KOPT-K1 (cell line): ENCODE measurements around the gene CCR5.

Experiments
- H3K27ac ChIP-seq: fragments of 200-600 bp; sonication (generic); 2 replicates; pipeline ENCODE4 v1.5.1; 2016; ENCODE audit warnings: antibody characterized with exemption, mild to moderate bottlenecking, low read depth, low read length; ENCODE audit not compliant: poor library complexity, severe bottlenecking
- H3K36me3 ChIP-seq: fragments of 200-600 bp; sonication (generic); 2 replicates; pipeline ENCODE4 v1.5.1; 2017; ENCODE audit warnings: antibody characterized with exemption, mild to moderate bottlenecking, low read length, moderate library complexity; ENCODE audit not compliant: insufficient read depth
- H3K9me3 ChIP-seq: fragments of 200-600 bp; sonication (generic); 2 replicates; pipeline ENCODE4 v1.5.1; 2017; ENCODE audit warnings: antibody characterized with exemption, low read length, mild to moderate bottlenecking; ENCODE audit not compliant: insufficient read depth, poor library complexity, severe bottlenecking

Gene CCR5

GRCh38 chr3:46353090-46353489, 17.7 kb upstream of the CCR5 start:
- no peaks in the 10 kb centered on the region for H3K9me3 ChIP-seq
- H3K36me3 ChIP-seq, result no peaks in the 10 kb centered on the region
- H3K27ac ChIP-seq, result no peak overlapping the region

DNA sequence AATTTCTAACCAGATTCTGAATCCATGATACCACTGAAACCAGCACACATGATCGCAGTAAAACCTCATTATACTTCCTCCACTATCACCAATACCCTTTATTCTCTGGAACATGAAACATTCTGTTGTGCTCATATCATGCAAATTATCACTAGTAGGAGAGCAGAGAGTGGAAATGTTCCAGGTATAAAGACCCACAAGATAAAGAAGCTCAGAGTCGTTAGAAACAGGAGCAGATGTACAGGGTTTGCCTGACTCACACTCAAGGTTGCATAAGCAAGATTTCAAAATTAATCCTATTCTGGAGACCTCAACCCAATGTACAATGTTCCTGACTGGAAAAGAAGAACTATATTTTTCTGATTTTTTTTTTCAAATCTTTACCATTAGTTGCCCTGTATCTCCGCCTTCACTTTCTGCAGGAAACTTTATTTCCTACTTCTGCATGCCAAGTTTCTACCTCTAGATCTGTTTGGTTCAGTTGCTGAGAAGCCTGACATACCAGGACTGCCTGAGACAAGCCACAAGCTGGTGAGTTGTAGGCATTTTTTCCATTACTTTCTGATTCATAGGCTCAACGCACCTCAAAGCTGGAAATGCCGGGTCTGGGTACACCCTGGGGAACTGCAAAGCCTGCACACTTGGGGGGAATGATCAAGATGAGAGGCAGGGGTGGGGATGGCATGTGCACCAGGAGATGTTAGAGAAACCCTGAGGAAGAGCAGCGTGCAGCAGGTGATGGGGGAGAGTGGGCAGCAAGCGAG, 16.9 kb upstream of the CCR5 start, which contains the start of gene CCR2:
TSS of gene CCR2 (plus strand) at position 465 of the 764 bp plus-strand sequence. CDS start 3,417 bp downstream, outside the sequence.
- no peaks in the 10 kb centered on the region for H3K9me3 ChIP-seq
- no peaks in the 10 kb centered on the region for H3K36me3 ChIP-seq
- H3K27ac ChIP-seq, result peak within 1 kb of the TSS; percentile 18

DNA sequence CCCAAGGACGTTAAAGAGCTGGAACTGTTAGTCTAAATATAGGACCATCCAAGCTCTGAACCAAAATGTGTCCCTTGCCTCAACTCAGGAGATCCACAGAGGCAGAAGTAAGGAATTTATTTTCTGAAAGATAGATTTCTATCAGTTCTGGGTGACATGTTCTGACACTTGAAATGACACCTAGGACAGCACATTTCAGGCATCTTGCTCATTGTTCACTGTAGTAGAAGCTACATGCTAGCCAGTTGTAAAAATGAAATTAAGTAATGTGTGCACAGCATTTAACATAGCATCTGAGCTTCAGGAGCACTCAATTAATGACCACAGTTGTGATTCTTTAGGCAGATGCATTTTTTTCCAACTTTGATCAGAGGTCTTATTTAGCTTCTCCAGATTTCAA, 16.3 kb upstream of the CCR5 start:
- no peaks in the 10 kb centered on the region for H3K36me3 ChIP-seq
- no peaks in the 10 kb centered on the region for H3K9me3 ChIP-seq
- peak overlapping the region; percentile 18 for H3K27ac ChIP-seq

- Histone ChIP-seq H3K9me3 (no peaks in the 10 kb centered on the region), H3K36me3 (no peaks in the 10 kb centered on the region), H3K27ac (no peak overlapping the region)
Observed at GRCh38 chr3:46354984-46355383, 15.8 kb upstream of the CCR5 start.

- H3K27ac ChIP-seq, result no peak overlapping the region
- H3K9me3 ChIP-seq, result no peaks in the 10 kb centered on the region
- H3K36me3 ChIP-seq, result no peaks in the 10 kb centered on the region
Observed at GRCh38 chr3:46356276-46356675, 14.5 kb upstream of the CCR5 start.

DNA sequence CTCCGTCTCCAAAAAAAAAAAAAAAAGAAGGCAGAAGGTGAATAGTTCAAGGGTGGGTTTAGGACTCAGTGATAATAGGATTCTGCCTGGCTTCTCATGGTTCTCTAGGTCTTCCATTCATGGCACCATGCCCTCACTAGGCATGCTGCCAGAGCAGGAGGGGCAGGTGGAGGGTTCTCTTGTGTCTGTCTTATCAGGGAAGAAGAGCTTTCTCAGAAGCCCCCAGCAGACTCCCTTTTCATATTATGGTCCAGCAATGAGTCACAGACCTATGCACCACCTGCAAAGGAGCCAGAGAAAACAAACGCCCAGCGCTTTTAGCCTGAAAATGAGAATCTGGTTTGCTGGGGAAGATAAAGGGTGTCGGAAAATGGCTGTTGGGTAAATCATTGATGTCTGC, 13.8 kb upstream of the CCR5 start:
- Histone ChIP-seq H3K9me3 (no peaks in the 10 kb centered on the region), H3K27ac (no peak overlapping the region), H3K36me3 (no peaks in the 10 kb centered on the region)

GRCh38 chr3:46358466-46358865, 12.3 kb upstream of the CCR5 start:
- no peak overlapping the region for H3K27ac ChIP-seq
- no peaks in the 10 kb centered on the region for H3K9me3 ChIP-seq
- H3K36me3 ChIP-seq, result no peaks in the 10 kb centered on the region

GRCh38 chr3:46359733-46360493, 10.8 kb upstream of the CCR5 start:
- Histone ChIP-seq H3K27ac (no peak overlapping the region), H3K9me3 (no peaks in the 10 kb centered on the region), H3K36me3 (no peaks in the 10 kb centered on the region)

- Histone ChIP-seq H3K9me3 (no peaks in the 10 kb centered on the region), H3K27ac (no peak overlapping the region), H3K36me3 (no peaks in the 10 kb centered on the region)
Observed at GRCh38 chr3:46360907-46361306, 9.8 kb upstream of the CCR5 start.

GRCh38 chr3:46361408-46362283, 9.1 kb upstream of the CCR5 start:
- H3K36me3 ChIP-seq, result no peaks in the 10 kb centered on the region
- no peaks in the 10 kb centered on the region for H3K9me3 ChIP-seq
- H3K27ac ChIP-seq, result no peak overlapping the region

- no peaks in the 10 kb centered on the region for H3K9me3 ChIP-seq
- H3K36me3 ChIP-seq, result no peaks in the 10 kb centered on the region
- H3K27ac ChIP-seq, result no peak overlapping the region
Observed at GRCh38 chr3:46365041-46365440, 5.7 kb upstream of the CCR5 start.

- no peaks in the 10 kb centered on the region for H3K36me3 ChIP-seq
- H3K9me3 ChIP-seq, result no peaks in the 10 kb centered on the region
- H3K27ac ChIP-seq, result no peak overlapping the region
Observed at GRCh38 chr3:46365737-46366524, 4.8 kb upstream of the CCR5 start.

- no peaks in the 10 kb centered on the region for H3K36me3 ChIP-seq
- no peaks in the 10 kb centered on the region for H3K9me3 ChIP-seq
- no peak overlapping the region for H3K27ac ChIP-seq
Observed at GRCh38 chr3:46367811-46368210, 2.9 kb upstream of the CCR5 start.

- no peak overlapping the region for H3K27ac ChIP-seq
- H3K36me3 ChIP-seq, result no peaks in the 10 kb centered on the region
- H3K9me3 ChIP-seq, result no peaks in the 10 kb centered on the region
Observed at GRCh38 chr3:46368569-46368968, 2.2 kb upstream of the CCR5 start.
